ENCODE measurements around the gene OPHN1.
"Not testable (repeated sequence)": the region's sequence is repeated elsewhere in the genome, so short reads cannot be mapped to it uniquely, and the experiment has no call there.

DNA sequence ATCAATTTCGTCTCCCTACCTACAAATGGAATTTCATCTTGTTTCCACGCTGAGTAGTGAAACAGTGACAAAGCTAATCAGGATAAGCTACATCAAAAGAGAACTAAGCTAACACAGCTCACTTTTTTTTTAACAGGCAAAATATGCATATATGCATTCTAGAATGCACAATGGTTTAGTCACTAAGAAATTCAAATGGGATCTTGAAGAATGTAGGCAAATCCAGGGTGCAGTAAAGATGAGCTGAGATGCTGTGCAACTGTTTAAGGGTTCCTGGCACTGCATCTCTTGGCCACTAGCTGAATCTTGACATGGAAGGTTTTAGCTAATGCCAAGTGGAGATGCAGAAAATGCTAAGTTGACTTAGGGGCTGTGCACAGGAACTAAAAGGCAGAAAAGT lies 363.2 kb downstream of the OPHN1 start:
- not testable (repeated sequence) for TF ChIP-seq EZH2 (optimal IDR thresholded peaks at IDR 0.05; ENCODE audit: low read depth, low read length)
- TF ChIP-seq, protein P1, sequence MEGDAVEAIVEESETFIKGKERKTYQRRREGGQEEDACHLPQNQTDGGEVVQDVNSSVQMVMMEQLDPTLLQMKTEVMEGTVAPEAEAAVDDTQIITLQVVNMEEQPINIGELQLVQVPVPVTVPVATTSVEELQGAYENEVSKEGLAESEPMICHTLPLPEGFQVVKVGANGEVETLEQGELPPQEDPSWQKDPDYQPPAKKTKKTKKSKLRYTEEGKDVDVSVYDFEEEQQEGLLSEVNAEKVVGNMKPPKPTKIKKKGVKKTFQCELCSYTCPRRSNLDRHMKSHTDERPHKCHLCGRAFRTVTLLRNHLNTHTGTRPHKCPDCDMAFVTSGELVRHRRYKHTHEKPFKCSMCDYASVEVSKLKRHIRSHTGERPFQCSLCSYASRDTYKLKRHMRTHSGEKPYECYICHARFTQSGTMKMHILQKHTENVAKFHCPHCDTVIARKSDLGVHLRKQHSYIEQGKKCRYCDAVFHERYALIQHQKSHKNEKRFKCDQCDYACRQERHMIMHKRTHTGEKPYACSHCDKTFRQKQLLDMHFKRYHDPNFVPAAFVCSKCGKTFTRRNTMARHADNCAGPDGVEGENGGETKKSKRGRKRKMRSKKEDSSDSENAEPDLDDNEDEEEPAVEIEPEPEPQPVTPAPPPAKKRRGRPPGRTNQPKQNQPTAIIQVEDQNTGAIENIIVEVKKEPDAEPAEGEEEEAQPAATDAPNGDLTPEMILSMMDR (IDR thresholded peaks at IDR 0.05; ENCODE audit: low read length), result not testable (repeated sequence)

All from MM.1S (cell line).